ENCODE measurements around the gene TMEM88. TPM values are rescaled to one million over a fixed set of nuclear protein-coding genes. Genes with fewer than 3 reads are reported as not detected.
A peak's percentile ranks its signal among the peaks of the same experiment; 100 is the strongest.

Gene TMEM88
- total RNA-seq, 2 experiments from 2014 or later, result 29.3 to 29.6 TPM

- H3K4me1 Mint-ChIP-seq (ENCODE audit: low read depth), result peaks cover 5% of the 10 kb centered on the region
- Histone ChIP-seq H3K4me3 (ENCODE audit: low read length) (peak within 1 kb of the TSS; percentile 74), H3K9me3 (ENCODE audit: control insufficient read depth in 1 of 2, insufficient read depth in 1 of 2, low read length in 2 of 2) (no peaks in the 10 kb centered on the region), H3K27ac (ENCODE audit: low read depth in 1 of 2, low read length in 2 of 2) (peak within 1 kb of the TSS; percentile 84 to 96), H3K4me1 (ENCODE audit: insufficient read depth, low read length) (peaks cover 35% of the 10 kb centered on the region), H3K27me3 (ENCODE audit: control insufficient read depth in 1 of 2, insufficient read depth in 2 of 2, low read length in 2 of 2) (no peaks in the 10 kb centered on the region), H3K36me3 (ENCODE audit: insufficient read depth, low read length) (peaks cover 10% of the 10 kb centered on the region)
- intact Hi-C loops (cut with DNase I, micrococcal nuclease), result loop anchor here (1.0 to 10.0 kb wide), 5 partner anchors 15 to 823 kb away; partner anchors contain the start of genes NEURL4 (in 1 of the 2) and SLC16A13 (in 1 of the 2)
- no peak within 1 kb of the TSS for H3K27ac Mint-ChIP-seq
- ChIA-PET POLR2A (interaction anchor here (0.6 to 2.6 kb wide), 30 partner anchors 10 to 437 kb away, joined by 3 to 79 read pairs (median 4); partner anchors contain the start of genes CNTROB, CTC1, FXR2 and KDM6B), CTCF (interaction anchor here (0.8 to 7.9 kb wide), 12 partner anchors 13 to 171 kb away, joined by 3 to 48 read pairs (median 4); partner anchors contain the start of genes KDM6B and TP53)
- H3K9me3 Mint-ChIP-seq, result no peaks in the 10 kb centered on the region
- DNase-seq (peak; percentile 79 to 94 (median 86)), ATAC-seq (ENCODE audit: poor library complexity) (peak; percentile 52)
- no peak for TF ChIP-seq CTCF (IDR thresholded peaks at IDR 0.05)
- H3K27me3 Mint-ChIP-seq, result no peaks in the 10 kb centered on the region
- peaks cover 22% of the 10 kb centered on the region for H3K36me3 Mint-ChIP-seq (ENCODE audit: low read depth)
- no peak within 1 kb of the TSS for H3K4me3 Mint-ChIP-seq
Observed at GRCh38 chr17:7857713-7858521, 3.1 kb downstream of the TMEM88 start, which contains the start of gene CYB5D1. Gene CYB5D1, plus strand, starts transcription at chr17:7858003. Its CDS starts 132 bp downstream, at chr17:7858135.

- intact Hi-C loops (cut with DNase I, micrococcal nuclease), result loop anchor here in 1 of 2 experiments (10.0 kb wide), 2 partner anchors 534 to 824 kb away; partner anchors contain the start of genes NEURL4 and SLC16A13
- H3K27ac Mint-ChIP-seq, result no peak overlapping the region
Observed at GRCh38 chr17:7858522-7858810, 3.6 kb downstream of the TMEM88 start.

More at GRCh38 chr17:7858522-7858810, 3.6 kb downstream of the TMEM88 start:
- Histone ChIP-seq H3K27me3 (ENCODE audit: control insufficient read depth in 1 of 2, insufficient read depth in 2 of 2, low read length in 2 of 2) (no peaks in the 10 kb centered on the region), H3K36me3 (ENCODE audit: insufficient read depth, low read length) (peaks cover 7% of the 10 kb centered on the region), H3K4me3 (ENCODE audit: low read length) (peak overlapping the region; percentile 74), H3K9me3 (ENCODE audit: control insufficient read depth in 1 of 2, insufficient read depth in 1 of 2, low read length in 2 of 2) (no peaks in the 10 kb centered on the region), H3K27ac (ENCODE audit: low read depth in 1 of 2, low read length in 2 of 2) (peak overlapping the region; percentile 84 to 96), H3K4me1 (ENCODE audit: insufficient read depth, low read length) (peaks cover 35% of the 10 kb centered on the region)
- H3K4me3 Mint-ChIP-seq, result no peak overlapping the region
- no peaks in the 10 kb centered on the region for H3K9me3 Mint-ChIP-seq
- H3K27me3 Mint-ChIP-seq, result no peaks in the 10 kb centered on the region
- POLR2A ChIA-PET, result interaction anchor here (0.5 to 1.0 kb wide), 3 partner anchors 25 to 311 kb away, joined by 3 to 4 read pairs (median 4); no protein-coding TSS in a partner anchor
- peaks cover 21% of the 10 kb centered on the region for H3K36me3 Mint-ChIP-seq (ENCODE audit: low read depth)
- no peak for ATAC-seq (ENCODE audit: poor library complexity)
- CTCF ChIA-PET, result interaction anchor here (2.5 to 7.9 kb wide), 2 partner anchors 12 to 131 kb away, joined by 6 to 48 read pairs; no protein-coding TSS in a partner anchor
- H3K4me1 Mint-ChIP-seq (ENCODE audit: low read depth), result peaks cover 5% of the 10 kb centered on the region
- peak in 4 of 14 experiments; percentile 16 to 66 (median 44) for DNase-seq
- no peak for TF ChIP-seq CTCF (IDR thresholded peaks at IDR 0.05)
